ENCODE measurements around the gene GALNT15. TPM values are rescaled to one million over a fixed set of nuclear protein-coding genes. Genes with fewer than 3 reads are reported as not detected.

GALNT15 gene
- polyA plus RNA-seq, 1 of the 3 experiments (the other 2 are of a cell fraction): 4.7 TPM

DNA sequence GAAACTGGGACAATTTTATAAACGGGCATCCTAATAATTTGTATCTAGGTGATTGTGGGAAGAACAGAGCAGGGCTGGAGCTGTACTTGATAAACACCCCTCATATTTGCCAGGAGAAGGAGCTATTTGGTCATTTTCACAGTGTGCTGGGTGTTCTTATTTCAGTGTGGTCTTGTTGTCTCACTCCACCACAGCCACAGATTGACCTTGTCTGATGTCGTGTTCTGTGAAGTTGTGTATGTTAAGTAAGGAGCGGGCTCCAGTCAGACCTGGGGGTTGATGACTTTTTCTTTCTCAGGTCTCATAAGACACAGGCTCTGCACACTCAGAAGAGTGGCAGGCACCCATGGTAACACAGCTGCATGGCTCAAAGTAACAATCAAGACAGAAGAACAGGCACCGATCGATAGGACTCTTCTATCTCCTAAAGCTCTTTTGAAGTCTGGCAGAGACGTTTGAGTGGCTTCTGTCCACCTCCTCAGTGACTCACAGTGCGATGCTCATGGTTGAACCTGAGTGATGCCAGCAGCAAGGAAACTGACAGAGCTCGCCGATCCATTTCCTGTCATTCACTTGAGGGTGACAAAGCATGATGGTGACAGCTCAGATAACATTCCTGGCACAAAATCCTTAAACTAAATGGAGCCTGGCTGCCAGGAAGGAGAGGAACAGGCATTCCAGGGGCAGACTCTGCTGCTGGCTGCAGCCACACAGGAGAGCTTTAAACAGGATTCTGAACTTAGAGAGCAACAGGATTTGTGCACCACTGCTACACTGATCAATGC, 69.4 kb downstream of the GALNT15 start (continued):
- TF ChIP-seq, protein P1, sequence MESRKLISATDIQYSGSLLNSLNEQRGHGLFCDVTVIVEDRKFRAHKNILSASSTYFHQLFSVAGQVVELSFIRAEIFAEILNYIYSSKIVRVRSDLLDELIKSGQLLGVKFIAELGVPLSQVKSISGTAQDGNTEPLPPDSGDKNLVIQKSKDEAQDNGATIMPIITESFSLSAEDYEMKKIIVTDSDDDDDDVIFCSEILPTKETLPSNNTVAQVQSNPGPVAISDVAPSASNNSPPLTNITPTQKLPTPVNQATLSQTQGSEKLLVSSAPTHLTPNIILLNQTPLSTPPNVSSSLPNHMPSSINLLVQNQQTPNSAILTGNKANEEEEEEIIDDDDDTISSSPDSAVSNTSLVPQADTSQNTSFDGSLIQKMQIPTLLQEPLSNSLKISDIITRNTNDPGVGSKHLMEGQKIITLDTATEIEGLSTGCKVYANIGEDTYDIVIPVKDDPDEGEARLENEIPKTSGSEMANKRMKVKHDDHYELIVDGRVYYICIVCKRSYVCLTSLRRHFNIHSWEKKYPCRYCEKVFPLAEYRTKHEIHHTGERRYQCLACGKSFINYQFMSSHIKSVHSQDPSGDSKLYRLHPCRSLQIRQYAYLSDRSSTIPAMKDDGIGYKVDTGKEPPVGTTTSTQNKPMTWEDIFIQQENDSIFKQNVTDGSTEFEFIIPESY (IDR thresholded peaks at IDR 0.05; ENCODE audit: borderline replicate concordance, low read depth): no peak
- TF ChIP-seq EP300 (IDR thresholded peaks at IDR 0.05; ENCODE audit: borderline replicate concordance in 1 of 2, low read depth in 1 of 2, low read length in 1 of 2) (no peak; a peak in 1 of 4 replicates), TEAD4 (IDR thresholded peaks at IDR 0.05; ENCODE audit: borderline replicate concordance, insufficient read depth) (peak; percentile 41; the same call in 1 of the 2 replicates), TAF1 (IDR thresholded peaks at IDR 0.05; ENCODE audit: borderline replicate concordance, low read depth, low read length) (no peak), NFIC (IDR thresholded peaks at IDR 0.05; ENCODE audit: borderline replicate concordance) (peak; percentile 47; the same call in 1 of the 2 replicates), IRF3 (IDR thresholded peaks at IDR 0.05; ENCODE audit: low read depth, low read length) (no peak), NRF1 (IDR thresholded peaks at IDR 0.05; ENCODE audit: low read depth, low read length) (no peak)

GRCh38 chr3:16245609-16246008, 71.1 kb downstream of the GALNT15 start:
- no peaks in the 10 kb centered on the region for H4K20me1 ChIP-seq (ENCODE audit: insufficient read depth)
- no peaks in the 10 kb centered on the region for H3F3A ChIP-seq (replicated peaks; ENCODE audit: insufficient read depth)
- H3K36me3 ChIP-seq (replicated peaks in 1 of 2; ENCODE audit: control insufficient read depth in 1 of 2, insufficient read depth in 2 of 2, low read length in 1 of 2): no peaks in the 10 kb centered on the region
- H3K27ac ChIP-seq (ENCODE audit: low read depth in 2 of 2, low read length in 1 of 2): no peak overlapping the region
- no peak overlapping the region for H3K4me3 ChIP-seq (ENCODE audit: low read depth in 2 of 2, low read length in 1 of 2)
- DNase-seq: no peak
- no peak overlapping the region for H3K4me2 ChIP-seq
- H3K79me2 ChIP-seq (ENCODE audit: insufficient read depth): no peaks in the 10 kb centered on the region
- TF ChIP-seq, protein P1 (IDR thresholded peaks at IDR 0.05; ENCODE audit: borderline replicate concordance, low read depth): no peak
- TF ChIP-seq NFIC (IDR thresholded peaks at IDR 0.05; ENCODE audit: borderline replicate concordance) (no peak), POLR2AphosphoS5 (IDR thresholded peaks at IDR 0.05; ENCODE audit: low read depth, low read length) (no peak), NRF1 (IDR thresholded peaks at IDR 0.05; ENCODE audit: low read depth, low read length) (no peak), RXRA (IDR thresholded peaks at IDR 0.05; ENCODE audit: borderline replicate concordance, low read depth) (no peak), TEAD4 (IDR thresholded peaks at IDR 0.05; ENCODE audit: borderline replicate concordance, insufficient read depth) (no peak), YY1 (IDR thresholded peaks at IDR 0.05; ENCODE audit: low read depth) (no peak), TAF1 (IDR thresholded peaks at IDR 0.05; ENCODE audit: borderline replicate concordance, low read depth, low read length) (no peak)
- TF ChIP-seq, protein P2, sequence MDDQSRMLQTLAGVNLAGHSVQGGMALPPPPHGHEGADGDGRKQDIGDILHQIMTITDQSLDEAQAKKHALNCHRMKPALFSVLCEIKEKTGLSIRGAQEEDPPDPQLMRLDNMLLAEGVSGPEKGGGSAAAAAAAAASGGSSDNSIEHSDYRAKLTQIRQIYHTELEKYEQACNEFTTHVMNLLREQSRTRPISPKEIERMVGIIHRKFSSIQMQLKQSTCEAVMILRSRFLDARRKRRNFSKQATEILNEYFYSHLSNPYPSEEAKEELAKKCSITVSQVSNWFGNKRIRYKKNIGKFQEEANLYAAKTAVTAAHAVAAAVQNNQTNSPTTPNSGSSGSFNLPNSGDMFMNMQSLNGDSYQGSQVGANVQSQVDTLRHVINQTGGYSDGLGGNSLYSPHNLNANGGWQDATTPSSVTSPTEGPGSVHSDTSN (IDR thresholded peaks at IDR 0.05): no peak
- CTCF ChIA-PET: interaction anchor here (0.9 to 4.1 kb wide), 2 partner anchors 67 to 197 kb away, joined by 3 to 30 read pairs; no protein-coding TSS in a partner anchor
- WGBS (ENCODE audit: low lambda C conversion rate): 94% methylated on average over 3 of the region's 3 CpGs
- H3K4me1 ChIP-seq (ENCODE audit: control insufficient read depth in 1 of 2, insufficient read depth in 2 of 2, low read depth in 1 of 2, low read length in 1 of 2): peaks cover 0 to 11% of the 10 kb centered on the region in 2 experiments; a peak in 1 of 4 replicates
- no peaks in the 10 kb centered on the region for H3K9me3 ChIP-seq
- no peaks in the 10 kb centered on the region for H3K27me3 ChIP-seq (ENCODE audit: insufficient read depth)
- H2AFZ ChIP-seq (ENCODE audit: low read depth): no peak overlapping the region
- POLR2A ChIA-PET: no interaction called here
- H3K9me2 ChIP-seq: no peaks in the 10 kb centered on the region
- no peak overlapping the region for H3K9ac ChIP-seq
